BJ (cell line): Measurements from ENCODE around the gene NAPA. TPM values are rescaled to one million over a fixed set of nuclear protein-coding genes. Genes with fewer than 3 reads are reported as not detected.

Experiments used
- CTCF ChIA-PET: fragments of 350-600 bp; formaldehyde crosslinking; extraction: SDS; loops from one replicate; lab custom pipeline; 2021; ENCODE audit warnings: antibody characterized with exemption, inconsistent platforms; lab: Yijun Ruan, JAX
- POLR2A ChIA-PET: fragments of 300-600 bp; sonication (Branson Sonifier 250); formaldehyde crosslinking; extraction: SDS; loops from one replicate; lab custom pipeline; 2021; ENCODE audit warnings: antibody characterized with exemption; lab: Charles Lee
- DNase-seq: peaks from one replicate; pipeline ENCODE4 v3.0.0-alpha.2; 2011; ENCODE audit warnings: low read depth
- H3K27me3 ChIP-seq: 2 replicates; pipeline ENCODE4 v1.6.0; 2011; ENCODE audit warnings: low read length; ENCODE audit not compliant: control insufficient read depth, insufficient read depth
- H3K36me3 ChIP-seq: 2 replicates; pipeline ENCODE4 v1.5.1; 2011; ENCODE audit warnings: low read length; ENCODE audit not compliant: control insufficient read depth, insufficient read depth
- H3K4me3 ChIP-seq: 2 replicates; pipeline ENCODE4 v1.5.1; 2011; ENCODE audit warnings: low read depth, mild to moderate bottlenecking, control low read depth, low read length
- CTCF ChIP-seq: IDR thresholded peaks from 2 replicates; pipeline ENCODE4 v1.5.1; 2011; ENCODE audit warnings: low read depth, mild to moderate bottlenecking, control low read depth, inconsistent platforms, low read length, moderate library complexity; ENCODE audit not compliant: insufficient read depth
- polyA plus RNA-seq: library from polyadenylated mRNA; depleted of rRNA; stranded (reverse); fragments of >200 nt; gene quantifications from 2 replicates; pipeline ENCODE4 v1.2.3, GENCODE V29; 2011

NAPA gene
- polyA plus RNA-seq, 1 experiment = 203 TPM

- DNase-seq = no peak
- no peak overlapping the region for H3K4me3 ChIP-seq
- POLR2A ChIA-PET = no interaction called here
- peaks cover 12% of the 10 kb centered on the region for H3K27me3 ChIP-seq
- CTCF ChIA-PET = interaction anchor here (1.2 kb wide), 1 partner anchor 9 kb away, joined by 3 read pairs; no protein-coding TSS in a partner anchor
- no peaks in the 10 kb centered on the region for H3K36me3 ChIP-seq
- TF ChIP-seq CTCF = no peak
Observed at GRCh38 chr19:47549261-47549862, 34.5 kb upstream of the NAPA start.

GRCh38 chr19:47547199-47547598 is 32.3 kb upstream of the NAPA start:
- ChIA-PET CTCF (interaction anchor here (1.5 kb wide), 1 partner anchor 151 kb away, joined by 3 read pairs; no protein-coding TSS in a partner anchor), POLR2A (no interaction called here)

GRCh38 chr19:47545061-47545948 is 30.4 kb upstream of the NAPA start:
- Histone ChIP-seq H3K36me3 (no peaks in the 10 kb centered on the region), H3K4me3 (0 out of 2 replicates have a peak overlapping the region, but pooled peaks have one; percentile 3), H3K27me3 (peaks cover 12% of the 10 kb centered on the region)
- CTCF ChIA-PET = interaction anchor here (1.0 to 1.7 kb wide), 3 partner anchors 20 to 153 kb away, joined by 3 read pairs; partner anchors contain the start of gene NAPA
- POLR2A ChIA-PET = no interaction called here
- TF ChIP-seq CTCF = no peak
- DNase-seq = no peak

More at GRCh38 chr19:47547199-47547598, 32.3 kb upstream of the NAPA start:
- H3K4me3 ChIP-seq = no peak overlapping the region
- TF ChIP-seq CTCF = no peak
- DNase-seq = no peak
- peaks cover 12% of the 10 kb centered on the region for H3K27me3 ChIP-seq
- H3K36me3 ChIP-seq = no peaks in the 10 kb centered on the region

- CTCF ChIA-PET = interaction anchor here (0.6 kb wide), 1 partner anchor 155 kb away, joined by 3 read pairs; no protein-coding TSS in a partner anchor
- no peak for DNase-seq
- TF ChIP-seq CTCF = no peak
- Histone ChIP-seq H3K36me3 (no peaks in the 10 kb centered on the region), H3K27me3 (peaks cover 11% of the 10 kb centered on the region), H3K4me3 (no peak overlapping the region)
- POLR2A ChIA-PET = no interaction called here
Observed at GRCh38 chr19:47544476-47544875, 29.6 kb upstream of the NAPA start.

GRCh38 chr19:47544075-47544474 is 29.2 kb upstream of the NAPA start:
- DNase-seq = no peak
- TF ChIP-seq CTCF = no peak
- Histone ChIP-seq H3K4me3 (no peak overlapping the region), H3K27me3 (peaks cover 9% of the 10 kb centered on the region; the same call in 1 of the 2 replicates), H3K36me3 (no peaks in the 10 kb centered on the region)
- POLR2A ChIA-PET = no interaction called here
- CTCF ChIA-PET = interaction anchor here (0.6 to 0.9 kb wide), 2 partner anchors 155 to 162 kb away, joined by 3 read pairs; no protein-coding TSS in a partner anchor
